Transverse colon (tissue), 4 donors: ENCODE measurements around the gene NOL7. TPM values are rescaled to one million over a fixed set of nuclear protein-coding genes. Genes with fewer than 3 reads are reported as not detected.

Experiments used
- DNase-seq: peaks from one replicate; pipeline ENCODE4 v3.0.0-alpha.2; 2019
- H3K27ac ChIP-seq, 4 donors: fragments of 200-600 bp; sonication (generic); 2 replicates each; pipeline ENCODE4 v1.5.1; 2016 to 2018; ENCODE audit warnings: inconsistent platforms in 4 of 4
- H3K27me3 ChIP-seq: fragments of 200-600 bp; sonication (generic); 2 replicates; pipeline ENCODE4 v1.5.1; 2017; ENCODE audit warnings: inconsistent platforms
- H3K36me3 ChIP-seq, 4 donors: fragments of 200-600 bp; sonication (generic); 2 replicates each; pipeline ENCODE4 v1.5.1; 2017 to 2019; ENCODE audit warnings: inconsistent platforms in 4 of 4
- H3K4me1 ChIP-seq, 4 donors: fragments of 200-600 bp; sonication (generic); 2 replicates each; pipeline ENCODE4 v1.5.1; 2017 to 2020; ENCODE audit warnings: inconsistent platforms in 4 of 4
- H3K4me3 ChIP-seq, 4 donors: fragments of 200-600 bp; sonication (generic); 1 replicate in 1 of 4; 2 replicates in 3 of 4; pipeline versions ENCODE4 v1.5.1 to v1.6.1; 2017 to 2019; ENCODE audit warnings: inconsistent platforms in 4 of 4
- H3K9me3 ChIP-seq, 2 donors: fragments of 200-600 bp; sonication (generic); 2 replicates each; pipeline ENCODE4 v1.5.1; 2017 to 2019; ENCODE audit warnings: inconsistent platforms in 2 of 2
- CTCF ChIP-seq, 5 experiments: fragments of 200-600 bp in 3 of 5; fragments of 450-650 bp in 2 of 5; sonication (generic) in 3 of 5; IDR thresholded peaks; 1 replicate in 2 of 5; 2 replicates in 3 of 5; pipeline ENCODE4 v1.5.1; 2016 to 2017; ENCODE audit warnings: antibody characterized with exemption in 5 of 5, inconsistent platforms in 3 of 5, mild to moderate bottlenecking in 2 of 5, moderate library complexity in 1 of 5
- EP300 ChIP-seq: sonication (generic); formaldehyde crosslinking; IDR thresholded peaks from one replicate; pipeline ENCODE4 v1.6.1; 2017; ENCODE audit warnings: antibody characterized with exemption, low read depth
- POLR2A ChIP-seq: fragments of 450-650 bp; IDR thresholded peaks from one replicate; pipeline ENCODE4 v1.6.1; 2016; ENCODE audit warnings: antibody characterized with exemption, mild to moderate bottlenecking, moderate library complexity
- POLR2AphosphoS5 ChIP-seq, 3 donors: sonication (generic); formaldehyde crosslinking; IDR thresholded peaks; one replicate each; pipeline ENCODE4 v1.6.1; 2016; ENCODE audit warnings: antibody characterized with exemption in 3 of 3
- WGBS, 2 donors: methylation state at CpG; one replicate each; pipeline ENCODE4 v1.1.5; 2018; ENCODE audit warnings: low coverage in 1 of 2; 5-methylcytosine and 5-hydroxymethylcytosine counted together
- in situ Hi-C, 4 donors: fragments of 200-750 bp; cut with MboI; loops; one replicate each; pipeline versions ENCODE4 v1.15.0 to v1.15.1; 2017; ENCODE audit warnings: low sequenced_read_pairs in 3 of 4, low pct_ligation_motif_present in 1 of 4, low pct_unique_long_range_greater_than_20kb in 1 of 4
- intact Hi-C: fragments of 100-400 bp; cut with DNase I; formaldehyde crosslinking; loops from one replicate; pipeline ENCODE4 v1.15.1; 2023; ENCODE audit warnings: low total_unique reads
- total RNA-seq, 4 donors: library from RNA; depleted of rRNA; stranded (reverse); fragments of >200 nt; gene quantifications; one replicate each; pipeline ENCODE4 v1.1.0, GENCODE V29; 2016

The NOL7 gene
- total RNA-seq, 4 donors from 2014 or later: 44.1 to 159 (median 86.6) TPM

- no peaks in the 10 kb centered on the region for H3K9me3 ChIP-seq
- in situ Hi-C loops: no loop called here
- no peak overlapping the region for H3K27ac ChIP-seq
- H3K4me3 ChIP-seq: no peak overlapping the region
- intact Hi-C loops: no loop called here
- no peak for DNase-seq
- H3K36me3 ChIP-seq: peaks cover 0 to 17% (median 9%) of the 10 kb centered on the region in 4 donors
- no peaks in the 10 kb centered on the region for H3K27me3 ChIP-seq
- TF ChIP-seq CTCF (IDR thresholded peaks at IDR 0.05) (no peak), POLR2AphosphoS5 (IDR thresholded peaks at IDR 0.05) (no peak), POLR2A (no peak), EP300 (no peak)
- no peaks in the 10 kb centered on the region for H3K4me1 ChIP-seq
- WGBS, 2 donors: 93 to 100% methylated on average over 4 of the region's 4 CpGs
These were observed 9.5 kb upstream of the NOL7 start for GRCh38 chr6:13605634-13606033.

- Histone ChIP-seq H3K9me3 (no peaks in the 10 kb centered on the region), H3K4me3 (no peak overlapping the region), H3K27me3 (no peaks in the 10 kb centered on the region), H3K36me3 (no peaks in the 10 kb centered on the region), H3K27ac (no peak overlapping the region), H3K4me1 (peaks cover 0 to 22% (median 14%) of the 10 kb centered on the region in 4 donors)
- in situ Hi-C loops: no loop called here
- TF ChIP-seq EP300 (no peak), POLR2AphosphoS5 (IDR thresholded peaks at IDR 0.05) (no peak), POLR2A (no peak)
- 58 to 68% methylated on average over 4 of the region's 4 CpGs for WGBS, 2 donors
- intact Hi-C loops: loop anchor here (10.0 kb wide), 1 partner anchor 153 kb away; no protein-coding TSS in a partner anchor
- no peak for DNase-seq
These were observed 3.4 kb upstream of the NOL7 start for GRCh38 chr6:13611715-13612114.

GRCh38 chr6:13613029-13613594 lies 2.0 kb upstream of the NOL7 start:
- H3K27ac ChIP-seq: no peak overlapping the region
- DNase-seq: no peak
- no peak for TF ChIP-seq EP300
- no peak for TF ChIP-seq CTCF (IDR thresholded peaks at IDR 0.05)
- no peak for TF ChIP-seq POLR2AphosphoS5 (IDR thresholded peaks at IDR 0.05)
- no peak for TF ChIP-seq POLR2A
- intact Hi-C loops (loop anchor here (10.0 kb wide), 1 partner anchor 152 kb away; no protein-coding TSS in a partner anchor), in situ Hi-C loops (no loop called here)
- no peaks in the 10 kb centered on the region for H3K36me3 ChIP-seq
- WGBS, 2 donors: 67 to 72% methylated on average over 2 to 3 of the region's 3 CpGs
- H3K9me3 ChIP-seq: no peaks in the 10 kb centered on the region
- no peaks in the 10 kb centered on the region for H3K27me3 ChIP-seq
- H3K4me1 ChIP-seq: peaks cover 0 to 25% (median 17%) of the 10 kb centered on the region in 4 donors
- H3K4me3 ChIP-seq: no peak overlapping the region

GRCh38 chr6:13614126-13614925 lies 809 bp upstream of the NOL7 start:
- DNase-seq: peak; percentile 59

More at GRCh38 chr6:13614126-13614925, 809 bp upstream of the NOL7 start:
- Histone ChIP-seq H3K27ac (peak overlapping the region; percentile 91 to 95 (median 94)), H3K9me3 (no peaks in the 10 kb centered on the region), H3K36me3 (peaks cover 0 to 10% (median 5%) of the 10 kb centered on the region in 4 donors), H3K4me1 (peaks cover 0 to 25% (median 17%) of the 10 kb centered on the region in 4 donors), H3K4me3 (peak overlapping the region; percentile 48 to 91 (median 71)), H3K27me3 (no peaks in the 10 kb centered on the region)
- intact Hi-C loops (loop anchor here (2.0 to 10.0 kb wide), 2 partner anchors 96 to 150 kb away; partner anchors contain the start of gene RANBP9), in situ Hi-C loops (no loop called here)
- 6 to 22% methylated on average over 8 to 32 of the region's 38 CpGs for WGBS, 2 donors
- TF ChIP-seq CTCF (IDR thresholded peaks at IDR 0.05) (no peak), POLR2A (no peak), EP300 (no peak), POLR2AphosphoS5 (IDR thresholded peaks at IDR 0.05) (no peak)
